Mucosa of rectum (tissue), 2 donors: ENCODE data around the gene SLF2.

Experiments used
- H3K27ac ChIP-seq, 2 donors: one replicate each; pipeline ENCODE4 v1.7.0; 2013; ENCODE audit warnings: inconsistent platforms in 2 of 2, low read depth in 2 of 2, low read length in 2 of 2
- H3K27me3 ChIP-seq, 2 donors: one replicate each; pipeline ENCODE4 v1.7.0; 2013; ENCODE audit warnings: low read length in 2 of 2; ENCODE audit not compliant: control insufficient read depth in 2 of 2, insufficient read depth in 2 of 2
- H3K36me3 ChIP-seq, 2 donors: one replicate each; pipeline ENCODE4 v1.7.0; 2013; ENCODE audit warnings: low read length in 2 of 2; ENCODE audit not compliant: control insufficient read depth in 2 of 2, insufficient read depth in 2 of 2
- H3K4me1 ChIP-seq, 2 donors: one replicate each; pipeline ENCODE4 v1.7.0; 2013; ENCODE audit warnings: low read length in 2 of 2, mild to moderate bottlenecking in 1 of 2; ENCODE audit not compliant: control insufficient read depth in 2 of 2, insufficient read depth in 2 of 2
- H3K4me3 ChIP-seq, 2 donors: one replicate each; pipeline ENCODE4 v1.7.0; 2013; ENCODE audit warnings: low read length in 2 of 2
- H3K9ac ChIP-seq, 2 donors: one replicate each; pipeline ENCODE4 v1.7.0; 2013; ENCODE audit warnings: low read length in 2 of 2, low read depth in 1 of 2, mild to moderate bottlenecking in 1 of 2
- H3K9me3 ChIP-seq, 2 donors: one replicate each; pipeline ENCODE4 v1.7.0; 2013; ENCODE audit warnings: low read length in 2 of 2; ENCODE audit not compliant: control insufficient read depth in 2 of 2
- donor health status: healthy.
- donor health status: Normal muscosa, but diverticular disease.

Gene SLF2

DNA sequence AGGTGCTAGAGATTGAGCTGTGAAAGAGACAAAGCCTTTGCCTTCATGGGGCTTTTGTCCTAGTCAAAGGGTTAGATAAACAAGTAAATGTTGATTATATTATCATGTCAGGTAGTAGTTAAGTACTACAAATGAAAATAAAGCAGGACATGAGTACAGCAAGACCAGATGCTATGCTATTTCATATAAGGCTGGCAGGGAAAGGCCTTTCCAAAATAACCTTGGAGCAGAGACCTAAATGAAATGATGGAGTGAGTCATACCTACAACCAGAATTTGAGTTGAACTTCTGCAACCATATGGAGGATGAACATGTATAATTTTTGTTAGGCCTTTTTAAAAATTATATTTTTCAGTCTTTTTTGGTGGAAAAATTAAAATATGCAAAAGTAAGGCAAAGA is 33.0 kb downstream of the SLF2 start:
- H3K9ac ChIP-seq, result no peak overlapping the region
- peaks cover 62 to 65% of the 10 kb centered on the region in 2 donors for H3K36me3 ChIP-seq
- no peak overlapping the region for H3K4me3 ChIP-seq
- H3K9me3 ChIP-seq, result no peaks in the 10 kb centered on the region
- no peaks in the 10 kb centered on the region for H3K27me3 ChIP-seq
- no peaks in the 10 kb centered on the region for H3K4me1 ChIP-seq
- H3K27ac ChIP-seq, result no peak overlapping the region

DNA sequence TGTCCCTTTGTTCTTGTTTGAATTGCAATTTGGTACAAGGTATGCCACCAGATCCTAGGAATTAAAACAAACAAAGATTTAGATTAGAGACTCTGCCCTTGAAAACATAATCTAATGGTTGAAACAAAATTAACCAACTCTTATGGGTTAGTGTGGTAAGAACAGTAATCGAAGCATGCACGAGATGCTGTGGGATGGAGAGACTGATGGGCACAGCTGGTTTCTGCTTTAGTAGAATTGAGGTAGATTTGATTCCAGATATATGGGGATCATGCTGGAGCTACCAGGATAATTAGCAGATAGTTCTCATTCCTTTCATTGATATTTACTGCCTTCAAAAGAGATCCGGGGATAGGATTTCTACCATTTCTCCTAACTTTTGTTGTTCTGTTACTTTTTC is 36.2 kb downstream of the SLF2 start:
- Histone ChIP-seq H3K4me1 (no peaks in the 10 kb centered on the region), H3K4me3 (no peak overlapping the region), H3K9me3 (no peaks in the 10 kb centered on the region), H3K9ac (no peak overlapping the region), H3K36me3 (peaks cover 55 to 57% of the 10 kb centered on the region in 2 donors), H3K27ac (no peak overlapping the region), H3K27me3 (no peaks in the 10 kb centered on the region)

DNA sequence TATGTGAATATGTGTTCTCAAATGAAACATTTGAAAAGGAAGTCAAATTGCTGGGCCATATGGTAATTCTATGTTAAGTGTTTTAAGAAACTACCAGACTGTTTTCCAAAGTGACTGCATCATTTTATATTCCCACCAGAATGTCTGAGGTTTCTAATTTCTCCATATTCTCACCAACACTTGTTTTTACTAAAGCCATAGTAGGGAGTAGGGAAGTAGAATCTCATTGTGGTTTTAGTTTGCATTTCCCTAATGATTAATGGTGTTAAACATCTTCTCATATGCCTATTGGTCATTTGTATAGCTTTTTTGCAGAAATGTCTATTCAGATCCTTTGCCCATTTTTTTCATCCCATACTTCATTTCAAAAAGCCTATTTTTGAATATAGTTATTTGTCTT is 47.5 kb downstream of the SLF2 start:
- no peak overlapping the region for H3K4me3 ChIP-seq
- no peak overlapping the region for H3K9ac ChIP-seq
- H3K4me1 ChIP-seq, result no peaks in the 10 kb centered on the region
- H3K27me3 ChIP-seq, result no peaks in the 10 kb centered on the region
- H3K27ac ChIP-seq, result no peak overlapping the region
- H3K9me3 ChIP-seq, result no peaks in the 10 kb centered on the region
- H3K36me3 ChIP-seq, result peaks cover 40 to 57% of the 10 kb centered on the region in 2 donors

DNA sequence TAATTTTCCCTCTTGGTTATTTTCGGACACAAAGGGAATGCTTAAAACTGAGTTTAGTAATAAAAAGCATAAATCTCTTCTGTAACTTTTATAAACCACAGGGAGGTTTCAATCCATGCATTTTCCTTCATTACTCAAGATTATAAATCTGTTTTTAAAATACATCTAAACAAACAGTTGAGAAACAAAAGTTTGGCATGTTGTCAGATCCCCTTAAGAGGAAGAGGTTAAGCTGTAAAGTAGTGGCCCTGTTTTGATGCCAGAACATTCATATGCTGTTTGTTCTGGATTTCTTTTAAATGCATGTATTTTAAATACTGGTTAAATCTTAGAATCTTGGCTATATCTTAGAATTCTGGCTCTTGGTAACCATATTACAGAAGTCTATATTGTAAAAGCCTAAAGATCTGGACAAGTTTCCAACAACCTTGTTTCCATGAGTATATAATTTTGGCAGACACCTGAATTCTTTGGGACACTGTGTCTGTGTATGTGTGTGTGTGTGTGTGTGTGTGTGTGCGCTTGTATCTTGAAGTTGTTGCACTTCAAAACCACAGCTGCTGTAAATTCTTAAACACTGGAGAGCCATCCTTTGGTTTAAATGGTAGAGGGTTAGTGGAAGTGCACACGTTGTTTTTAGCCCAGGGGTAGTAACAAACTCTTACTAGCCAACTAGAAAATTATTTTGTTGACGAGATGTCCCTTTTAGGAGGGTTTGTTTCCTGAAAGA is 49.8 kb downstream of the SLF2 start:
- Histone ChIP-seq H3K27me3 (no peaks in the 10 kb centered on the region), H3K9ac (no peak overlapping the region), H3K9me3 (no peaks in the 10 kb centered on the region), H3K27ac (no peak overlapping the region), H3K4me1 (peaks cover 4 to 11% of the 10 kb centered on the region in 2 donors), H3K4me3 (no peak overlapping the region), H3K36me3 (peaks cover 36 to 59% of the 10 kb centered on the region in 2 donors)

DNA sequence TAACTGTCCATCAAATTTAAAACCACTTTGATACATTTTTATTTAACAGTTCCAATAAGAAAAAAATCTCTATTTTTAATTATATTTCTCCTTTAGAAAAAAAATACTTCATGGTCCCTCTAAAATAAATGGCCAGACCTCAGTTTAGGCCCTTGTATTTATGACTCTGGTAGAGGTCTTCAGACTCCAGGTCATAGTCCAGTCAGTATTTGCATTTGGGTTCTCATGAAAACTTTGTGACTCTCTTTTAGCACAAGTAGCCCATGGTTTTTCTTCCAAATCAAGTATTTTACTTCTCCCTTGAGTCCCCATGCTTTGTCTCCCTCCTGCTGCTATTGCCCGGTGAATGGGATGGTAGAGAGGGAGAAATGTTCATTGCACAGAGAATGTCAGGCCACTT is 51.1 kb downstream of the SLF2 start:
- H3K4me1 ChIP-seq, result peaks cover 8 to 22% of the 10 kb centered on the region in 2 donors
- no peaks in the 10 kb centered on the region for H3K9me3 ChIP-seq
- no peak overlapping the region for H3K27ac ChIP-seq
- no peak overlapping the region for H3K4me3 ChIP-seq
- peaks cover 30 to 50% of the 10 kb centered on the region in 2 donors for H3K36me3 ChIP-seq
- no peak overlapping the region for H3K9ac ChIP-seq
- no peaks in the 10 kb centered on the region for H3K27me3 ChIP-seq

DNA sequence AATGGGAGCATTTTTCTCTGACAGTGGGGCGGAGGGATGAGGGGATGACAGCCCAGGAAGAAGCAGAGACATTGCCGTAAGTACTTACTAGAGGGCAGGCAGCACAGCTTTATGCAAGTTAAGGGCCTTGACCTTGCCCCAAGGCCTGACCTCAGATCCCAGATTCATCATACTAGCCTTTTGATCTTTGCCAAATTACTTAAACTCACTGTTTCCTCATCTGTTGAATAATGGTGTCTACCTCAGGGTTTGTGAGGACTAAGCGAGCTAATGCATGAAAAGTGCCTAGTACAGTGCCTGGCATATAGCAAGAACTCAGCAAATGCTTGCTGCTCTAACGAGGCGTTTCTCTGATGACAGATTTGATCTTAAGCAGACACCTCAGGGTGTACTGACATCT is 53.1 kb downstream of the SLF2 start:
- H3K27me3 ChIP-seq, result no peaks in the 10 kb centered on the region
- no peak overlapping the region for H3K27ac ChIP-seq
- peaks cover 21 to 37% of the 10 kb centered on the region in 2 donors for H3K36me3 ChIP-seq
- no peak overlapping the region for H3K9ac ChIP-seq
- no peaks in the 10 kb centered on the region for H3K9me3 ChIP-seq
- H3K4me1 ChIP-seq, result peaks cover 18 to 36% of the 10 kb centered on the region in 2 donors
- no peak overlapping the region for H3K4me3 ChIP-seq

DNA sequence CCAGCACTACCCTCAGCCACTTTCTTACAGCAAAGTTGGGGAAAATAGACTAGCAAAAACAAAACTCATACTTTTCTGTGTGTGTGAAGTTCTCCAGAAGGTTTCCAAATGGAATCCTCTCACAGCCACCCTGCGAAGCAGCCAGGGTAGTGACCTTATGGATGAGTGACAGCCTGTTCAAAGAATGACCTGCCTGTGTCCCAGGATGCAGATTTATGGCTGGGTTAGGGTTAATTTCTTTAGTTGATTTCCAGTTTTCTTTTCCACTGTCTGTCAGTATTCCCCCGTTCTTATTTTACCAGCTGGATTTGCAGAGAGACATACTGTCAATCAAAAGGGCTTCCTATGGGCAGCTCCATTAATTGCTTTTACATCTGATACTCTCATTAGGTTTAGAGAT is 54.1 kb downstream of the SLF2 start:
- Histone ChIP-seq H3K9ac (no peak overlapping the region), H3K27ac (peak overlapping the region; percentile 64 to 74)

DNA sequence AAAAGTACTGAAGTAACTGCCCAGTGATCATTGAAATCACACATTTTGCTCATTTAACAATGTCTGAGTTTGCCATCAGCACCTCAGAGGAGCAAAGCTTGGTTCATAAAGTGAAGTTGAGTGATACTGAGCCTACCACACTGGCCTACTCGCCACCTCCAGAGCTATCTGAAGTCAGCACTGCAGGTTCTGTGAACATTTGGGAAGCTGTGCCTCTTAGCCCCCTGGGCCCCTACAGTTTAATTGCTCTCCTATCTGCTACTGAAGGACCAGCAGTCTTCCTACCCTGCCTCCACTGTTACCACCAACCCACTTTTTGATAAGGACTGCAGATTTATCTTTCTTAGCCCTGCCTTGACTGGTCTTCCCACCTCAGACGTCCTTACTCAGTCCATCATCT is 54.6 kb downstream of the SLF2 start:
- Histone ChIP-seq H3K27me3 (no peaks in the 10 kb centered on the region), H3K4me1 (peaks cover 30 to 51% of the 10 kb centered on the region in 2 donors), H3K9ac (no peak overlapping the region), H3K4me3 (no peak overlapping the region), H3K36me3 (peaks cover 15 to 32% of the 10 kb centered on the region in 2 donors), H3K9me3 (no peaks in the 10 kb centered on the region), H3K27ac (peak overlapping the region; percentile 64 to 74)

More for the DNA sequence above, 54.1 kb downstream of the SLF2 start:
- peaks cover 25 to 46% of the 10 kb centered on the region in 2 donors for H3K4me1 ChIP-seq
- no peaks in the 10 kb centered on the region for H3K9me3 ChIP-seq
- no peaks in the 10 kb centered on the region for H3K27me3 ChIP-seq
- H3K4me3 ChIP-seq, result no peak overlapping the region
- H3K36me3 ChIP-seq, result peaks cover 16 to 35% of the 10 kb centered on the region in 2 donors

DNA sequence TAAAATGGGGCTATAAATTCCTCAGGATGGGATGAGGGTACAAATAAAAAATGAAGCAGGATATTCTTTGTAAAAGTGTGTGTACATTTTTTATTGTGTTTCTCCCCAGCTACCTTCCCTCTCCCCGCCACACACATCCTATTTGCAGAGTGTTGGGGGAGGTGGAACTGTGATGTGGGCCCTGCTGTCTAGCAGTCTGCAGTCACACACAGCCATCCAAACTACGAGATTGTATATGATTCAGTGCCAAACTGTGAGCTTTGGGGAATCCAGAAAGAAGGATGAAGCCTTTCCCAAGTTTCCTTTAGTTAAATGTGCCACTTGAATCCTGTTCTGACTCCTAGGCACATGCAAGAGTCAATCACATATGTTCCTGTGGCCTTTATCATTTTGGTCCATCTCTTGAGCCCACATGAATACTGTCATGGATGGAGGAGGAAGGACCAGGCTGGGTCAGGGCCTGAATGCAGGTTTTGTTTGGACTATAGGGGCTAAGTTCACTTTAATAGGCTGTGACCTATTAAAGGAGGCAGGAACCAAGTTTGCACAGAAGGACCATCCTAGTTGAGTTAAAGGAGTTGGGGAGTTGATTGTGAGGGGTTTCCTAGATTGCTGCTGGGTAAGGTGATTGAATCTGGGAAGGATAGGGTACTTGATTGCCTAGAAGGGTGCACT is 55.4 kb downstream of the SLF2 start:
- no peaks in the 10 kb centered on the region for H3K27me3 ChIP-seq
- H3K9ac ChIP-seq, result peak overlapping the region; percentile 61 to 65
- peaks cover 32 to 58% of the 10 kb centered on the region in 2 donors for H3K4me1 ChIP-seq
- H3K4me3 ChIP-seq, result peak overlapping the region; percentile 69 to 94
- peak overlapping the region; percentile 74 to 84 for H3K27ac ChIP-seq
- H3K36me3 ChIP-seq, result peaks cover 13 to 31% of the 10 kb centered on the region in 2 donors
- no peaks in the 10 kb centered on the region for H3K9me3 ChIP-seq

DNA sequence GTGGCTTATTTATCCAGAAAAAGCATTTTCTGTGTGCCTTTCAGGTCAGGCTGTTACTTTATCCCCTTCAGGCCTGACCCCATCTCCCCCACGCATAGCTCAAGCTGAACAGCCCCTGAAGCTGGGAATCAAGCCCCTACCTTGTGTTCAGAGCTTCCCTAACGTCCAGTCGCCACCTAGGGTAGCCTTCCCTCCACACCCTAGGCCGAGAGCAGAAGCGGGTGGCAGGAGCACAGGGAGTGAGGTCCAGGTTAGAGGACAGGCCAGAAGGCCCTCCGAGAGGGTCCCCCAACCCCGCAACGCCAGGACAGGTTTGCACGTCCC is 56.1 kb downstream of the SLF2 start:
- Histone ChIP-seq H3K9ac (peak overlapping the region; percentile 61 to 65), H3K27me3 (no peaks in the 10 kb centered on the region), H3K9me3 (no peaks in the 10 kb centered on the region), H3K27ac (peak overlapping the region; percentile 74 to 84), H3K4me3 (peak overlapping the region; percentile 69 to 94), H3K4me1 (peaks cover 32 to 58% of the 10 kb centered on the region in 2 donors), H3K36me3 (peaks cover 18 to 29% of the 10 kb centered on the region in 2 donors)
